GM19438 (cell line): ENCODE results near the gene FKBP10.
"Not testable (repeated sequence)": the region's sequence is repeated elsewhere in the genome, so short reads cannot be mapped to it uniquely, and the experiment has no call there.

Source experiments
- ATAC-seq: cut with Tn5 transposase; IDR thresholded peaks from one replicate; pipeline ENCODE4 v1.9.1; 2021; ENCODE audit warnings: low read depth; ENCODE audit not compliant: unreplicated experiment

The FKBP10 gene

GRCh38 chr17:41835800-41836549 lies 23.2 kb downstream of the FKBP10 start, which contains the start of gene NT5C3B:
TSS of gene NT5C3B (minus strand) at chr17:41836232. CDS start at chr17:41836193, 39 bp downstream.
- ATAC-seq, result peak; percentile 68

- ATAC-seq, result no peak
These were observed 23.9 kb downstream of the FKBP10 start for GRCh38 chr17:41836550-41837196.

DNA sequence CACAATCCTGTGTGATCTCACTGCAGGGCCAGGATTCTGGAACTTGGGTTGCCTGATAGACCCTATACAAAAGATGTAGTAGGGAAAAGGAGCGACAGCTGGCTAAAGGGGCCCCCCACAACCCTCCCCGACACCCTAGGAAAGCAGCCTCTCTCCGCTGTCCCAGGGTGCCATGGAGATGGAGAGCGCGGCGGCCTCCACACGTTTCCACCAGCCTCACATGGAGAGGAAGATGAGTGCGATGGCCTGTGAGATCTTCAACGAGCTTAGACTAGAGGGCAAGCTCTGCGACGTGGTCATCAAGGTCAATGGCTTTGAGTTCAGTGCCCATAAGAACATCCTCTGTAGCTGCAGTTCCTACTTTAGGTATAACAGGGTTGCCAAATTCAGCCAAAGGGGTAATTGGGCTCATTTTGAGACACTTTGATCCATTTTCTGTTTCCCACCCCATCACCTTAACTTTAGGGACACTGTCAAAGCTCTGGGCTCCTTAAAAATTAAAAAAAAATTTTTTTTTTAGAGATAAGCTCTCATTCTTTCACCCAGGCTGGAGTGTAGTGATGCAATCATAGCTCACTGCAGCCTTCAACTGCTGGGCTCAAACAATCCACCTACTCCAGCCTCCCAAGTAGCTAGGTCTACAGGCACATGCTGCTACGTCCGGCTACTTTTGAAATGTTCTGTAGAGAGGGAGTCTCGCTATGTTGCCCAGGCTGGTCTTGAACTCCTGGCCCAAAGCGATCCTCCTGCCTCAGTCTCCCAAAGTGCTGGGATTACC lies 25.1 kb downstream of the FKBP10 start, which contains the start of gene KLHL10:
KLHL10 (plus strand) TSS at position 65 of the 778 bp plus-strand sequence; CDS start at position 173, 108 bp downstream.
- no peak for ATAC-seq

DNA sequence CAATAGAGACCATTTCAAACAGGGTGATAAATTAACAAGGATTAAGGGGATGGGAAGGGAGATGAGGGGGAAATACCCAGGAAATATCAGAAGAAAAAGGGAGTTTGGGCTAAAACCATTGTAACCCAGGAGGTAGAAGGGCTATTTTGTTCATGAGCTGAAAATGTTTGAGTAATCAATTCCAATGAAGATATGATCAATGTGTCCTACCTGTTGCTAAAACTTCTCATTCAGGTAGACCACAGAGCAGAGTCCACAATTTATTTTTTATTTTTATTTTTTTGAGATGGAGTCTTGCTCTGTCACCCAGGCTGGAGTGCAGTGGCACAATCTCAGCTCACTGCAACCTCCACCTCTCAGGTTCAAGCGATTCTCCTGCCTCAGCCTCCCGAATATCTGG lies 26.6 kb downstream of the FKBP10 start:
- not testable (repeated sequence) for ATAC-seq

- not testable (repeated sequence) for ATAC-seq
These were observed 28.0 kb downstream of the FKBP10 start for GRCh38 chr17:41840781-41841180.

DNA sequence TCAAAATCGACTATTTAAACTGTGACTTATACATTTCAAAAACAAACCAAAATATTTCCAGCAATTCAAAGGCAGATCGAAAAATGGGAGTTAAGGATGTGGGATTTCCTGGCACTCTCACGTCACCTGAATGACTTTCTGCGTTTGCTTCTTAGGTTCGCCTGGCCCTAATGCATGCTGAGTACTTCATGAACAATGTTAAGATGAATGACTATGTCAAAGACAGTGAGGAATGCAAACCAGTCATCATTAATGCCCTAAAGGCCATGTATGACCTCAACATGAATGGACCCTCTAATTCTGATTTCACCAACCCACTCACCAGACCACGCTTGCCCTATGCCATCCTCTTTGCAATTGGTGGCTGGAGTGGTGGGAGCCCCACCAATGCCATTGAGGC lies 32.2 kb downstream of the FKBP10 start:
- no peak for ATAC-seq

DNA sequence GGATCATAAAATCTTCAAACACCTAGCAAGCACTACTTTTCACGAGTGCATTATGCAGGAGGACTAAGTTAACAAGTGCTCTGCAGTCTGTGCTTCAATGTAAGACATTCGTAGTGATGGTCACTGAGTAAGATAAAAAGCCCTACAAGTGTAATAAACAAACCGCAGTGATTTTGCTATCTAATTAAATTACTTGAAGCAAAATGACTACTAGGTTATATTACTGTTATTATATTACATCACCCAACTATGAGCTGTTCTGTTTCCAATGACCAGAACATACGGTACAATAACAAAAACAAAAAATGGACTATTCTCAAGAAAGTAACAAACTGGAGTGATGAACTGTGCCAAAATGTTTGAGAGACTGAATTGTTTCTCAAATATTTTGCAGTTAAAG lies 36.0 kb downstream of the FKBP10 start:
- ATAC-seq, result no peak

- ATAC-seq, result no peak
These were observed 36.6 kb downstream of the FKBP10 start for GRCh38 chr17:41849251-41849990.

- not testable (repeated sequence) for ATAC-seq
These were observed 38.6 kb downstream of the FKBP10 start for GRCh38 chr17:41851382-41851781.

- ATAC-seq, result no peak
These were observed 47.6 kb downstream of the FKBP10 start for GRCh38 chr17:41860254-41860931.

GRCh38 chr17:41863074-41863848 lies 50.5 kb downstream of the FKBP10 start:
- no peak for ATAC-seq

DNA sequence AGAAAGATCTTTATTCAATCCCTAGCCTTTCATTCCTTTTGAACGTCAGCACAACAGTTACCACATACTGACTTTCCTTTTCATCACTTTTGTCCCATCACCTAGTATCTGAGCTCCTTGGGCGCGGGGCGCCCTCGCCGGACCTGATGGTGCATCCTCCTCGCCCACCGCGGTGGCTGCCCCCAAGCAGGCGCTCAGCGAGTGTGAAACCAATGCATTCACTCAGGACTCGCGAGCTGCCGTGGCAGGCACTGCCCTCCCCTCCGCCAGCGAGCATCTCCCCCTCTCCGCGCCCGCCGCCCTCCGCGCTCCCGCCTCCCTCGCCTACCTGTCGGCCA lies 51.7 kb downstream of the FKBP10 start:
- no peak for ATAC-seq

DNA sequence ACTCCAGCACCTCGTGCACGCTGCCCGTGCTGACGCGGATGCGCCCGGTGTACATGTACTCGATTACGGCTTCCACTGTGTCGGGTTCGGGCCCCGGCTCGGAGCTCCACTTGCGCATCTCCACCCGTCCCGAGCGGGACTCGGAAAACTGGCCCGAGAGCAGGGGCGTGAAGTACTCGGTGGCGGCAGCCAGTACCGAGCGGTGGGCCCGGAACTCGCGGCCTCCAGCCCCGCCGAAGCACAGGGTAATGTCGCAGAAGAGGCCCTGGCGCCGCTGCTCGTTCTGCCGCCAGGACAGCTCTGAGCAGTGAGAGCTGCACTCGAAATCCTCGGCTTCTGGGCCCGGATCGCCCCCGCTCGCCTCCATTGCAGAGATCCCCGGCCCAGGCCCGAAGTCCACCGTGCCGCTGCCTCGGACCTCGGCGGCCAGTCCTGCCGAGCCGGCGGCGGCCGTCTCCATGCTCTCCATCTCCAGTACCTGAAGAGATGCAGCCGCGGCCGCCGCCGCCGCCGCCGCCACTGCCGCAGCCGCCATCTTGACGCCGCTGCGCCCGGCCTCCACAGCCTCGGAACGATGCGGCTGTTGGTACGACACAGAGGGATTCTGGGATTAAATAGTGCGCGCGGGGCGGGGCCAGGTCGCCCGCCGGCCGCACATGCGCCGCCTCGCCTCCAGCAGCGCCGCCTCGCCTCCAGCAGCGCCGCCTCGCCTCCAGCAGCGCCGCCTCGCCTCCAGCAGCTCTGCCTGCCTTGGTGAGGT lies 52.2 kb downstream of the FKBP10 start, which contains the start of gene KLHL11:
KLHL11 (minus strand) TSS at position 588 of the 760 bp plus-strand sequence; CDS start at position 535, 53 bp downstream.
- ATAC-seq, result peak; percentile 87

DNA sequence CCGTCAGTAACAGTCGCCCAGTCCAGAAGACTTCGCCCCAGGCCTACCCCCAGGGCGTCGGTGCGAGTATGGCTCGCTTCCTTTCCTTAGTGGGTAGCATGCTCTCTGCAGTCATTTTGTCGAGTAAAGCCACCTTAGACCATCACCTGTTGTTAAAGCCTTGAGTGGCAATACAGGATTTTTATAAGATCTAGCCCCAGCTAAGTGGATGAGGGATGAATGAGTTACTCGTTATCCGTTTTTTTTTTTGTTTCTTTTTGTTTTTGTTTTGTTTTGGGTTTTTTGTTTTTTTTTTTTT lies 52.7 kb downstream of the FKBP10 start:
- ATAC-seq, result no peak

- no peak for ATAC-seq
These were observed 55.8 kb downstream of the FKBP10 start for GRCh38 chr17:41868568-41868967.

GRCh38 chr17:41869426-41869825 lies 56.6 kb downstream of the FKBP10 start:
- no peak for ATAC-seq

GRCh38 chr17:41870097-41870496 lies 57.3 kb downstream of the FKBP10 start:
- no peak for ATAC-seq

DNA sequence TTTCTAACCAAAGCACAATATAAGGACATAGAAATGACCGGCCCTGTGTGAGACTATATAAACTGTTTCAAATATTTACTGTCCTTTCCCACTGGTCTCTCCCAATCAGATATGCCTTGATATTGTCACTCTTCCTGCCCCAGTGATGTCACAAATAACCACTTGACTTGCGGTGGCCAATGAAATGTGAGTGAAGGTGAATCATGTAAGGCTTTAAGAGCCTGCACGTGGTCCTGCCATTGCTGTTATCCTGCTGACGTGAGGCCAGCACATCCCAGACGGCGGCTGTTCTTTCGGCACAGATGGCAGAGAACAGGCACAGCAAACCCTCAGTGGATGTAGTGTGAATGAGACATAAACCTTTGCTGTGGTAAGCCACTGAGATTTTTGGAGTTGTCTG lies 57.8 kb downstream of the FKBP10 start:
- ATAC-seq, result no peak

GRCh38 chr17:41871789-41872188 lies 59.0 kb downstream of the FKBP10 start:
- no peak for ATAC-seq
